Measurements from ENCODE around the gene PAXX.

PAXX gene

GRCh38 chr9:137017071-137017470 lies 24.8 kb downstream of the PAXX start:
- no peak for DNase-seq (ENCODE audit: low read depth, low spot score)
- TF ChIP-seq, protein P1, sequence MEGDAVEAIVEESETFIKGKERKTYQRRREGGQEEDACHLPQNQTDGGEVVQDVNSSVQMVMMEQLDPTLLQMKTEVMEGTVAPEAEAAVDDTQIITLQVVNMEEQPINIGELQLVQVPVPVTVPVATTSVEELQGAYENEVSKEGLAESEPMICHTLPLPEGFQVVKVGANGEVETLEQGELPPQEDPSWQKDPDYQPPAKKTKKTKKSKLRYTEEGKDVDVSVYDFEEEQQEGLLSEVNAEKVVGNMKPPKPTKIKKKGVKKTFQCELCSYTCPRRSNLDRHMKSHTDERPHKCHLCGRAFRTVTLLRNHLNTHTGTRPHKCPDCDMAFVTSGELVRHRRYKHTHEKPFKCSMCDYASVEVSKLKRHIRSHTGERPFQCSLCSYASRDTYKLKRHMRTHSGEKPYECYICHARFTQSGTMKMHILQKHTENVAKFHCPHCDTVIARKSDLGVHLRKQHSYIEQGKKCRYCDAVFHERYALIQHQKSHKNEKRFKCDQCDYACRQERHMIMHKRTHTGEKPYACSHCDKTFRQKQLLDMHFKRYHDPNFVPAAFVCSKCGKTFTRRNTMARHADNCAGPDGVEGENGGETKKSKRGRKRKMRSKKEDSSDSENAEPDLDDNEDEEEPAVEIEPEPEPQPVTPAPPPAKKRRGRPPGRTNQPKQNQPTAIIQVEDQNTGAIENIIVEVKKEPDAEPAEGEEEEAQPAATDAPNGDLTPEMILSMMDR (IDR thresholded peaks at IDR 0.05; ENCODE audit: low read depth, low read length) = no peak
- H3K4me3 ChIP-seq (ENCODE audit: low read depth, low read length) = no peak overlapping the region
- in situ Hi-C loops (cut with HindIII; ENCODE audit: low sequenced_read_pairs) = no loop called here

- no peak overlapping the region for H3K4me3 ChIP-seq (ENCODE audit: low read depth, low read length)
- TF ChIP-seq, protein P1 (IDR thresholded peaks at IDR 0.05; ENCODE audit: low read depth, low read length) = no peak
- in situ Hi-C loops (cut with HindIII; ENCODE audit: low sequenced_read_pairs) = no loop called here
- DNase-seq (ENCODE audit: low read depth, low spot score) = no peak
Measured at GRCh38 chr9:137017791-137018497, 25.7 kb downstream of the PAXX start.

DNA sequence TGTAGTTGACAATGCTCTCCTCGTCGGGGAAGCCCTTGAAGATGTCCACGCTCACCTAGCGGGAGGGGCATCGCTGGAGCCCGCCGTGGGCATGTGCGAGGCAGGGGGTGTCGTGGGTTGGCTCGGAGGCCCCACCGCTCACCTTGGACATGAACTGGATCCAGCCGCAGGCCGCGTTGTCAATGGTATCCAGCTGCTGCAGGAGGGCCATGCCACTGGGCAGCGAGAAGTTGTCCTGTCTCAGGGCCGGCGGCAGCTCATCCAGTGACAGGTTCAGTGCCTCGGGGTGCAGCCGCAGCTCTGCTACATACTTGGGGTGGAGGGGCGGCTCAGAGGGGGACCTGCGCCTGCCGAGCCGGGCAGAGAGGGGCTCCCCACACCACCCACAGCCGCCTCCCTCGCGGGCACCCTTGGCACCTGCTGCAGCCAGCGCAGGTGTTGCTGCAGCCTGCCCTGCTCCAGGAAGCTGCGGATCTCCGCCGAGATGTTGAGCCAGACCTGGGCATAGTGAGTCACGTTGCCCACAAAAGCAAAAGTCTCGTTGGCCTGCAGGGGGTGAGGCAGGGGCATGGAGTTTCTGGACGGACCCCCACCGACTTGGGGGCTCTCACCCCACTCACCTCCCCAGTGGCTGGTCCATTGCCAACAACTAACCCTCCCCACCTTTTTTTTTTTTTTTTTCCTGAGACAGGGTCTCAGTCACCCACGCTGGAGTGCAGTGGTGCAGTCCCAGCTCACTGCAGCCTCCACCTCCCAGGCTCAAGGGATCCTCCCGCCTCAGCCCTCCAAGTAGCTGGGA lies 26.7 kb downstream of the PAXX start:
- in situ Hi-C loops (cut with HindIII; ENCODE audit: low sequenced_read_pairs) = no loop called here
- DNase-seq (ENCODE audit: low read depth, low spot score) = no peak
- TF ChIP-seq, protein P1 (IDR thresholded peaks at IDR 0.05; ENCODE audit: low read depth, low read length) = no peak
- H3K4me3 ChIP-seq (ENCODE audit: low read depth, low read length) = no peak overlapping the region

GRCh38 chr9:137019891-137020683 lies 27.9 kb downstream of the PAXX start:
- in situ Hi-C loops (cut with HindIII; ENCODE audit: low sequenced_read_pairs) = no loop called here
- DNase-seq (ENCODE audit: low read depth, low spot score) = no peak
- H3K4me3 ChIP-seq (ENCODE audit: low read depth, low read length) = no peak overlapping the region
- TF ChIP-seq, protein P1 (IDR thresholded peaks at IDR 0.05; ENCODE audit: low read depth, low read length) = no peak

DNA sequence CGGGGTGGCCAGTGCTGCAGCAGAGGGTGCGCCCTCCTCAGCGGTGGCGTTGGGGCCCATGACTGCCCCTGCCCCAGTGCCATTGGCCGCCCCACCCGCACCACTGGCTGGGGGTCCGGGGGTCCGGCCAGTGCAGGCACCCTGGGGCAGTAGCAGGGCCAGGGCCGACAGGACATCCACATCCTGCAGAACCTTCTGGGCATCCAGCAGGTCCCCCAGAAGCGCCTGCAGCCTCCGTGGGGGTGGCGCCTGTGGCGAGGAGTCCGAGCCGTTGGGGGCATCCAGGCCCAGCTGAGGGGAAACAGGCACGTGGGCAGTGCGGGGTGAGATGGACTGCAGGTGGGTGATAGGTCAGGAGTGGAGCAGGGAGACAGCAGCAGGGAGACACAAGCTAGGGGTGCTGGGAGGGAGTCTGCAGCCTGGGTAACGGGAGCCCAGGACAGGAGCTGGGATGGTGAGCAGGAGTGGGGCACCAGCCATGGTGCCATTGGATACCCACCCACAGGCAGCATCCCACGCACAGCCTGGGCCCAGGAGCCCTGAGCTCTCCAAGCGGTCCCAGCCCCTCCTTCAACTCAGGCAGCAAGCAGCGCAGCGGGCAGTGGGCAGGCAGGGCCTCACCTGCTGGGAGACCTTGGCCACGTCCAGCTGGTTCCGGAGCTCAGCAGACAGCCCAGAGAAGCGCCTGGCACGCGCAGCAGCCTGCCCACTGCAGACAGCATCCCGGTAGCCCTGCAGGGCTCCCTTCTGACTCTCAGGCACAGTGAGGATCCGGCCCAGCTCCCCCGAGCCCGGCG lies 28.7 kb downstream of the PAXX start:
- no peak for DNase-seq (ENCODE audit: low read depth, low spot score)
- TF ChIP-seq, protein P1 (IDR thresholded peaks at IDR 0.05; ENCODE audit: low read depth, low read length) = no peak
- no peak overlapping the region for H3K4me3 ChIP-seq (ENCODE audit: low read depth, low read length)
- in situ Hi-C loops (cut with HindIII; ENCODE audit: low sequenced_read_pairs) = no loop called here

GRCh38 chr9:137021568-137021978 lies 29.4 kb downstream of the PAXX start:
- in situ Hi-C loops (cut with HindIII; ENCODE audit: low sequenced_read_pairs) = no loop called here

More at GRCh38 chr9:137021568-137021978, 29.4 kb downstream of the PAXX start:
- no peak for DNase-seq (ENCODE audit: low read depth, low spot score)
- no peak overlapping the region for H3K4me3 ChIP-seq (ENCODE audit: low read depth, low read length)
- TF ChIP-seq, protein P1 (IDR thresholded peaks at IDR 0.05; ENCODE audit: low read depth, low read length) = no peak

All from astrocyte of the spinal cord (primary cell).